Aorta (tissue), 5 donors: Measurements from ENCODE around the gene KTN1. TPM values are rescaled to one million over a fixed set of nuclear protein-coding genes. Genes with fewer than 3 reads are reported as not detected.

Experiments
- ATAC-seq: fragments of 200-7000 bp; cut with Tn5 transposase; one replicate; pipeline ENCODE4 v1.9.1; 2022; ENCODE audit warnings: moderate library complexity; ENCODE audit not compliant: low FRiP score
- DNase-seq, 2 donors: peaks; one replicate each; pipeline ENCODE4 v3.0.0-alpha.2; 2020
- H3K27ac ChIP-seq, 2 donors: one replicate each; pipeline ENCODE4 v1.5.1; 2013; ENCODE audit warnings: low read length in 2 of 2, mild to moderate bottlenecking in 2 of 2, moderate library complexity in 2 of 2, control low read depth in 1 of 2, inconsistent platforms in 1 of 2, low read depth in 1 of 2
- H3K27me3 ChIP-seq, 2 donors: one replicate each; pipeline ENCODE4 v1.6.1; 2013; ENCODE audit warnings: control low read depth in 1 of 2, low read length in 1 of 2, mild to moderate bottlenecking in 1 of 2, moderate library complexity in 1 of 2; ENCODE audit not compliant: insufficient read depth in 2 of 2, control insufficient read depth in 1 of 2
- H3K36me3 ChIP-seq, 2 donors: one replicate each; pipeline ENCODE4 v1.6.1; 2013; ENCODE audit warnings: control low read depth in 1 of 2, low read length in 1 of 2, mild to moderate bottlenecking in 1 of 2; ENCODE audit not compliant: insufficient read depth in 2 of 2, control insufficient read depth in 1 of 2
- H3K4me1 ChIP-seq, 2 donors: one replicate each; pipeline ENCODE4 v1.6.1; 2013; ENCODE audit warnings: low read length in 2 of 2, control low read depth in 1 of 2, mild to moderate bottlenecking in 1 of 2, moderate library complexity in 1 of 2; ENCODE audit not compliant: insufficient read depth in 2 of 2, control insufficient read depth in 1 of 2
- H3K4me3 ChIP-seq, 2 donors: one replicate each; pipeline ENCODE4 v1.5.1; 2013; ENCODE audit warnings: low read length in 2 of 2, control low read depth in 1 of 2, mild to moderate bottlenecking in 1 of 2
- H3K9me3 ChIP-seq: one replicate; pipeline ENCODE4 v1.6.1; 2013; ENCODE audit warnings: mild to moderate bottlenecking, low read length; ENCODE audit not compliant: control insufficient read depth
- WGBS, 2 donors: extraction: QIAGEN DNeasy Blood & Tissue Kit; methylation state at CpG; one replicate each; pipeline ENCODE4 v1.1.7; 2013; 5-methylcytosine and 5-hydroxymethylcytosine counted together
- intact Hi-C, 2 donors: fragments of 100-400 bp; cut with DNase I; formaldehyde crosslinking; loops; one replicate each; pipeline versions ENCODE4 v1.14.2 to v1.15.0; 2022
- polyA plus RNA-seq, 2 donors: library from polyadenylated mRNA; stranded (reverse); fragments of 200-250 nt; gene quantifications; one replicate each; pipeline ENCODE4 v1.2.3, GENCODE V29; 2013
- total RNA-seq, 2 donors: library from RNA; stranded (reverse); fragmentation: NEBNext Ultra II Directional; extraction: Animal tissue kit (Norgen Biotek cat#: 25700); gene quantifications; one replicate each; pipeline ENCODE4 v1.2.1, GENCODE V29; 2021
- donor health status: healthy with polysubstance abuse.
- donor health status: Bipolar disorder and iron deficiency.
- donor health status: DM: no; HTN: no; CAD: no.
- donor health status: DM: no; HTN: no; CAD: no.
- donor health status: DM: yes; HTN: yes; CAD: no.

The KTN1 gene
- total and polyA plus RNA-seq, 4 donors, result 86.8 to 216 (median 167) TPM

GRCh38 chr14:55662752-55663151 lies 82.7 kb downstream of the KTN1 start:
- 77 to 79% methylated on average over 5 of the region's 5 CpGs for WGBS, 2 donors
- Histone ChIP-seq H3K4me3 (no peak overlapping the region), H3K27ac (no peak overlapping the region), H3K27me3 (no peaks in the 10 kb centered on the region), H3K4me1 (peaks cover 2 to 7% of the 10 kb centered on the region in 2 donors), H3K36me3 (peaks cover 0 to 3% of the 10 kb centered on the region in 2 donors), H3K9me3 (no peaks in the 10 kb centered on the region)
- no peak for DNase-seq
- ATAC-seq, result no peak
- intact Hi-C loops, result no loop called here

- no peak for ATAC-seq
- Histone ChIP-seq H3K4me3 (no peak overlapping the region), H3K4me1 (peaks cover 2 to 7% of the 10 kb centered on the region in 2 donors), H3K27me3 (no peaks in the 10 kb centered on the region), H3K36me3 (peaks cover 2 to 3% of the 10 kb centered on the region in 2 donors), H3K27ac (no peak overlapping the region), H3K9me3 (no peaks in the 10 kb centered on the region)
- no peak for DNase-seq
- whole genome bisulfite sequencing, 2 donors, result 37 to 49% methylated on average over 4 of the region's 4 CpGs
- intact Hi-C loops, result no loop called here
These were observed 85.2 kb downstream of the KTN1 start for GRCh38 chr14:55665067-55665675.

- no peak overlapping the region for H3K4me3 ChIP-seq
- no peak for ATAC-seq
- no peak overlapping the region for H3K27ac ChIP-seq
- H3K36me3 ChIP-seq, result peaks cover 3 to 5% of the 10 kb centered on the region in 2 donors
- no peaks in the 10 kb centered on the region for H3K27me3 ChIP-seq
- intact Hi-C loops, result no loop called here
- no peaks in the 10 kb centered on the region for H3K9me3 ChIP-seq
- peaks cover 0 to 7% of the 10 kb centered on the region in 2 donors for H3K4me1 ChIP-seq
- no peak for DNase-seq
- 75 to 86% methylated on average over 2 of the region's 2 CpGs for WGBS, 2 donors
These were observed 87.8 kb downstream of the KTN1 start for GRCh38 chr14:55667801-55668200.

- WGBS, 2 donors, result 92 to 96% methylated on average over 2 of the region's 2 CpGs
- no peak for DNase-seq
- peaks cover 2 to 5% of the 10 kb centered on the region in 2 donors for H3K36me3 ChIP-seq
- H3K27ac ChIP-seq, result no peak overlapping the region
- intact Hi-C loops, result no loop called here
- H3K27me3 ChIP-seq, result no peaks in the 10 kb centered on the region
- no peak overlapping the region for H3K4me3 ChIP-seq
- no peaks in the 10 kb centered on the region for H3K9me3 ChIP-seq
- no peaks in the 10 kb centered on the region for H3K4me1 ChIP-seq
- ATAC-seq, result no peak
These were observed 91.6 kb downstream of the KTN1 start for GRCh38 chr14:55671641-55672040.

GRCh38 chr14:55673048-55673447 lies 93.0 kb downstream of the KTN1 start:
- ATAC-seq, result no peak
- Histone ChIP-seq H3K27me3 (no peaks in the 10 kb centered on the region), H3K36me3 (peaks cover 2 to 5% of the 10 kb centered on the region in 2 donors), H3K27ac (no peak overlapping the region), H3K4me1 (no peaks in the 10 kb centered on the region), H3K4me3 (no peak overlapping the region), H3K9me3 (no peaks in the 10 kb centered on the region)
- DNase-seq, result no peak
- intact Hi-C loops, result no loop called here
- WGBS, 2 donors, result 76 to 89% methylated on average over 2 of the region's 2 CpGs

GRCh38 chr14:55681096-55681495 lies 101.1 kb downstream of the KTN1 start:
- H3K27ac ChIP-seq, result no peak overlapping the region
- no peak overlapping the region for H3K4me3 ChIP-seq
- intact Hi-C loops, result loop anchor here in 1 of 2 donors (10.0 kb wide), 1 partner anchor 236 kb away; the partner anchor contains the start of gene TBPL2
- no peak for ATAC-seq
- DNase-seq, result no peak
- H3K9me3 ChIP-seq, result no peaks in the 10 kb centered on the region
- H3K36me3 ChIP-seq, result peaks cover 5% of the 10 kb centered on the region in 2 donors
- 72 to 81% methylated on average over 2 of the region's 2 CpGs for WGBS, 2 donors
- no peaks in the 10 kb centered on the region for H3K27me3 ChIP-seq
- H3K4me1 ChIP-seq, result no peaks in the 10 kb centered on the region

- Histone ChIP-seq H3K9me3 (no peaks in the 10 kb centered on the region), H3K36me3 (peaks cover 4 to 10% of the 10 kb centered on the region in 2 donors), H3K4me3 (no peak overlapping the region), H3K4me1 (no peaks in the 10 kb centered on the region), H3K27ac (no peak overlapping the region), H3K27me3 (no peaks in the 10 kb centered on the region)
- DNase-seq (no peak), ATAC-seq (peak; percentile 62)
- WGBS, 2 donors, result 96% methylated on average over 8 of the region's 8 CpGs
- intact Hi-C loops, result loop anchor here in 1 of 2 donors (10.0 kb wide), 1 partner anchor 240 kb away; the partner anchor contains the start of gene TBPL2
These were observed 105.1 kb downstream of the KTN1 start for GRCh38 chr14:55684956-55685584.

- H3K27me3 ChIP-seq, result no peaks in the 10 kb centered on the region
- intact Hi-C loops, result loop anchor here in 1 of 2 donors (10.0 kb wide), 1 partner anchor 242 kb away; the partner anchor contains the start of gene TBPL2
- DNase-seq, result no peak
- ATAC-seq, result no peak
- H3K4me3 ChIP-seq, result no peak overlapping the region
- H3K9me3 ChIP-seq, result no peaks in the 10 kb centered on the region
- no peaks in the 10 kb centered on the region for H3K4me1 ChIP-seq
- H3K36me3 ChIP-seq, result peaks cover 4 to 10% of the 10 kb centered on the region in 2 donors
- H3K27ac ChIP-seq, result no peak overlapping the region
- 87 to 88% methylated on average over 7 of the region's 7 CpGs for WGBS, 2 donors
These were observed 106.7 kb downstream of the KTN1 start for GRCh38 chr14:55686713-55687112.

- Histone ChIP-seq H3K27ac (no peak overlapping the region), H3K4me3 (no peak overlapping the region), H3K9me3 (no peaks in the 10 kb centered on the region), H3K36me3 (peaks cover 4 to 10% of the 10 kb centered on the region in 2 donors), H3K27me3 (no peaks in the 10 kb centered on the region), H3K4me1 (no peaks in the 10 kb centered on the region)
- ATAC-seq (no peak), DNase-seq (no peak)
- intact Hi-C loops, result loop anchor here in 1 of 2 donors (10.0 kb wide), 1 partner anchor 244 kb away; the partner anchor contains the start of gene TBPL2
- 86 to 94% methylated on average over 2 of the region's 2 CpGs for WGBS, 2 donors
These were observed 108.6 kb downstream of the KTN1 start for GRCh38 chr14:55688566-55688965.
